WTC11 (cell line): ENCODE data around the gene CHST6.
"Not testable (repeated sequence)": the region's sequence is repeated elsewhere in the genome, so short reads cannot be mapped to it uniquely, and the experiment has no call there.

Experiments used
- TF ChIP-seq, protein P1 (sequence below): fragments of 200-600 bp; IDR thresholded peaks from 2 replicates; pipeline ENCODE4 v1.8.0; 2022; ENCODE audit warnings: antibody characterized with exemption
- TF ChIP-seq, protein P2 (sequence below): sonication (generic); formaldehyde crosslinking; conservative IDR thresholded peaks from 2 replicates; pipeline ENCODE4 v1.8.1; 2023; ENCODE audit warnings: mild to moderate bottlenecking, low read depth, missing genetic modification reagents, moderate library complexity
- TF ChIP-seq, protein P3 (sequence below): sonication (generic); formaldehyde crosslinking; IDR thresholded peaks from 2 replicates; pipeline ENCODE4 v1.8.0; 2022; ENCODE audit warnings: mild to moderate bottlenecking, missing genetic modification reagents

DNA sequence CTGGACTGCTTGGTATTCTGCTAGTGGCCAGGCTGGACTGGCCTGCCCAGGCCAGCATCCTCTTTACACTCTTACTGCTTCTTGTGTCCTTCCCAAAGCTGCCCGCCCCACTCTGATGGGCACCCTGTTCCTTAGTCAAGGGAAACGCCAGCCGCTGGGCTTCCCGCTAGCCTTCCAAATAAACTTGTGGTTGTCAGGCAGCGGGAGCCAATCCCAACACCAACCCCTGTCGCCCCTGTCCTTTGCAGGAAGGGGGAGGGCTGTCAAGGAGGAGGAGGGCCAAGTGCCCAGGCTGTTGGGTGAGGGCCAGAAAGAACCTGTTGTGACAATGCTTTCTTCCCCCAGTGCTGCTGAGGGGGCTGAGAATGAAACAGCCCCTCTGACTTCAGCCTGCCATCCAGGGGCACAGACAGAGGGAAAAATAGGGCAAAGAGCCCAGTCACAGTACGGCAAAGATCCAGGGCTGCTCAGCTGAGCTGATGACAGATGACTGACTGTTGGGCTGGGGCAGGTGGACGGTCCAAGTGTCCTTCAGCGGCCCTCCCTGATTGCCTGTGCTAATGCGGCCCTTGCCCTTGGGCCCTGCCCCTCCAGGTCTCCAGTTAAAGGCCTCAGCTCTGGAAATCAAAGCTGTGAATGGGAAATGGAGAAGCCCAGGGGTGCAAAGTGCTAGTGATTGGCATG, 43.8 kb upstream of the CHST6 start:
- TF ChIP-seq, protein P1, sequence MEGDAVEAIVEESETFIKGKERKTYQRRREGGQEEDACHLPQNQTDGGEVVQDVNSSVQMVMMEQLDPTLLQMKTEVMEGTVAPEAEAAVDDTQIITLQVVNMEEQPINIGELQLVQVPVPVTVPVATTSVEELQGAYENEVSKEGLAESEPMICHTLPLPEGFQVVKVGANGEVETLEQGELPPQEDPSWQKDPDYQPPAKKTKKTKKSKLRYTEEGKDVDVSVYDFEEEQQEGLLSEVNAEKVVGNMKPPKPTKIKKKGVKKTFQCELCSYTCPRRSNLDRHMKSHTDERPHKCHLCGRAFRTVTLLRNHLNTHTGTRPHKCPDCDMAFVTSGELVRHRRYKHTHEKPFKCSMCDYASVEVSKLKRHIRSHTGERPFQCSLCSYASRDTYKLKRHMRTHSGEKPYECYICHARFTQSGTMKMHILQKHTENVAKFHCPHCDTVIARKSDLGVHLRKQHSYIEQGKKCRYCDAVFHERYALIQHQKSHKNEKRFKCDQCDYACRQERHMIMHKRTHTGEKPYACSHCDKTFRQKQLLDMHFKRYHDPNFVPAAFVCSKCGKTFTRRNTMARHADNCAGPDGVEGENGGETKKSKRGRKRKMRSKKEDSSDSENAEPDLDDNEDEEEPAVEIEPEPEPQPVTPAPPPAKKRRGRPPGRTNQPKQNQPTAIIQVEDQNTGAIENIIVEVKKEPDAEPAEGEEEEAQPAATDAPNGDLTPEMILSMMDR: not testable (repeated sequence)
- TF ChIP-seq, protein P2, sequence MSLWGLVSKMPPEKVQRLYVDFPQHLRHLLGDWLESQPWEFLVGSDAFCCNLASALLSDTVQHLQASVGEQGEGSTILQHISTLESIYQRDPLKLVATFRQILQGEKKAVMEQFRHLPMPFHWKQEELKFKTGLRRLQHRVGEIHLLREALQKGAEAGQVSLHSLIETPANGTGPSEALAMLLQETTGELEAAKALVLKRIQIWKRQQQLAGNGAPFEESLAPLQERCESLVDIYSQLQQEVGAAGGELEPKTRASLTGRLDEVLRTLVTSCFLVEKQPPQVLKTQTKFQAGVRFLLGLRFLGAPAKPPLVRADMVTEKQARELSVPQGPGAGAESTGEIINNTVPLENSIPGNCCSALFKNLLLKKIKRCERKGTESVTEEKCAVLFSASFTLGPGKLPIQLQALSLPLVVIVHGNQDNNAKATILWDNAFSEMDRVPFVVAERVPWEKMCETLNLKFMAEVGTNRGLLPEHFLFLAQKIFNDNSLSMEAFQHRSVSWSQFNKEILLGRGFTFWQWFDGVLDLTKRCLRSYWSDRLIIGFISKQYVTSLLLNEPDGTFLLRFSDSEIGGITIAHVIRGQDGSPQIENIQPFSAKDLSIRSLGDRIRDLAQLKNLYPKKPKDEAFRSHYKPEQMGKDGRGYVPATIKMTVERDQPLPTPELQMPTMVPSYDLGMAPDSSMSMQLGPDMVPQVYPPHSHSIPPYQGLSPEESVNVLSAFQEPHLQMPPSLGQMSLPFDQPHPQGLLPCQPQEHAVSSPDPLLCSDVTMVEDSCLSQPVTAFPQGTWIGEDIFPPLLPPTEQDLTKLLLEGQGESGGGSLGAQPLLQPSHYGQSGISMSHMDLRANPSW: not testable (repeated sequence)
- TF ChIP-seq, protein P3, sequence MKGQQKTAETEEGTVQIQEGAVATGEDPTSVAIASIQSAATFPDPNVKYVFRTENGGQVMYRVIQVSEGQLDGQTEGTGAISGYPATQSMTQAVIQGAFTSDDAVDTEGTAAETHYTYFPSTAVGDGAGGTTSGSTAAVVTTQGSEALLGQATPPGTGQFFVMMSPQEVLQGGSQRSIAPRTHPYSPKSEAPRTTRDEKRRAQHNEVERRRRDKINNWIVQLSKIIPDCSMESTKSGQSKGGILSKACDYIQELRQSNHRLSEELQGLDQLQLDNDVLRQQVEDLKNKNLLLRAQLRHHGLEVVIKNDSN (CRISPR knock-in tag): not testable (repeated sequence)
